HG02870 (cell line): Measurements from ENCODE around the gene TTYH1.

Experiments used
- ATAC-seq: cut with Tn5 transposase; IDR thresholded peaks from one replicate; pipeline ENCODE4 v1.9.1; 2021; ENCODE audit warnings: mild to moderate bottlenecking, moderate library complexity; ENCODE audit not compliant: unreplicated experiment

Gene TTYH1

DNA sequence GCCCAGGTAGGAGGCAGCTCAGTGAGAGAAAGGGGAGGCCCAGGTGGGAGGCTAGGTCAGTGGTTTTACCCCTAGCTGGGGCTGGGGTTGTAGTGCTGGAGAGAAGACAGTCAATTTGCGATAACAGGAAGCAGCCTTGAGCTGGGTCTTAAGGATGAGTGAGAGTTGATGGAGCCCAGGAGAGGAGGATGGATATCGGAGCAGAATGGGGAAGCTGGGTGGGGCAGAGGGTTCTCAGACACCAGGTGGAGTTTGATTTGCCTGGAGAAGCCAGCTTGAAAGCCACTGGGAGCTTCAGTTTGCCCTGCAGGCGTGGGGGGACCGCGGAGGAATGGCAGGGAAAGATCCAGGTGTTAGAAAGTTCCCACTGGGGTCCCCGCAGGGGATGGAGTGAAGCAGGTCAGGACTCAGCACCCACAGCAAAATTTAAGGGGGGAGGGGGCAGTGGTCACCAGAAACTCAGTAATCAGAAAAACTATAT lies 58.7 kb downstream of the TTYH1 start:
- ATAC-seq, result no peak

DNA sequence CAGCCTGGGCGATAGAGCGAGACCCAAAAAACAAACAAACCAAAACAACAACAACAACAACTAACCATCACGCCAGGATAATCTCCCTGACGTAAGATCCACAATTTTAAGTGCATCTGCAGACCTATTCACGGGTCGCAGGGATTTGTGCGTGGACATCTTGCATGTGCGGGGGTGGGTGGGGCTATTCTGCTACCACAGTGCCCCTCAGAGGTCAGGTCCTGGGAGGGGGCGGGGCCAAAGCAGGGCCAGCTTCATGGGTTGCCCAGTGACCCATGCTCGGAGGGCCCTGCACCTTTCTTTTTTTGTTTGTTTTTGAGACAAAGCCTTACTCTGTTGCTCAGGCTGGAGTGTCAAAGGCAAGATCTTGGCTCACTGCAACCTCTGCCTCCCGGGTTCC lies 60.4 kb downstream of the TTYH1 start:
- ATAC-seq, result no peak

DNA sequence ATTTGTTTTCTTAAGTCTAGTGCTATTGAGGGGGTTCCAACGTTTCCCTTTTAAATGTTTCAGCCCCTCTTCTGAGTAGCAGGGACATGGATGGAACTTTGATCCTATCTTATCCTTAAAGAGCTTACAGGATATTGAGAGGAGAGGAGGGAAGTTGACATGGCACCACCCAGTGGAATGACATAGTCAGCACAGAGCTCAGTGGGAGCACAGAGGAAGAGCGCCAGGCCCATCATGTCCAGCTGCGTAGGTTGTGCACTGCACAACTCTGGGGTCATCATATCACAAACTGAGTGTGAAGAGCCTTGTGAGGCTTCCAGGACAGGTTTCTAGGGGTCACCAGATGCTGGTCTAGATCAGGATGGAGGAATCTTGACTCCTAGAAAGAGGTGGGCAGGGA lies 62.4 kb downstream of the TTYH1 start:
- ATAC-seq, result no peak

GRCh38 chr19:54478677-54479266 lies 63.5 kb downstream of the TTYH1 start:
- no peak for ATAC-seq

- ATAC-seq, result no peak
These were observed 64.8 kb downstream of the TTYH1 start for GRCh38 chr19:54480051-54480450.

DNA sequence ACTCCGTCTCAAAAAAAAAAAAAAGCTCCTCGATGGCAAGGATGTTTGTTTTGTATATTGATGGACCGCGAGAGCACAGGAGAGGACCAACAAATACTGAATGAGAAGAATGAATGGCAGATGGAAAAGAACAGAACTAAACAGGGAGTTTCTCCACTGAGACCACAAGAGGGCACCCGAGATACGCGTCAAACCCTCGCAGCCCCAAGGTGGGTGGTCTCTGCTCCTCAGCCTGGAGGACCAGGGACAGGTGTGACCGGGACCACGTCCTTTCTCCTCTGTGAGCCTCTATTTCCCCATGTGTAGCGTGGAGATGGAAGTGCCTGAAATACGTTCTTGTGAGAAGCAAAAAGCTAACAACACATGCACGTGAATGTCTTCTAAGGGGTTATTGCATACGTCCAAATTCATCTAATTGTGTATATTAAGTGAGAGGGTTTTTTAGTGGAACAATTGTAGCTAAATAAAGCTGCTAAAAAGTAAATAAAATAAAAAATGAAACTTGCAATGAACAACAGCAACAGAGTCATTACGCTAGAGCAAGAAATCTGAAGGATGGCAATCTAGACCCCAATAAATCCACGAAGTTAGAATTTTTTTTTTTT lies 66.2 kb downstream of the TTYH1 start:
- no peak for ATAC-seq

GRCh38 chr19:54482889-54483288 lies 67.6 kb downstream of the TTYH1 start:
- no peak for ATAC-seq

- no peak for ATAC-seq
These were observed 69.2 kb downstream of the TTYH1 start for GRCh38 chr19:54484451-54484850.

- no peak for ATAC-seq
These were observed 70.6 kb downstream of the TTYH1 start for GRCh38 chr19:54485851-54486250.
